Stimulated activated CD8-positive, alpha-beta memory T cell treated with anti-CD3 and anti-CD28 coated beads, Interleukin-4, amount 100 ng/mL, for 4 hours (primary cell): Measurements from ENCODE around the gene RNF14.

ENCODE experiments used
- DNase-seq, 2 donors: peaks; one replicate each; pipeline ENCODE4 v3.0.0-alpha.2; 2020; ENCODE audit warnings: low read depth in 2 of 2, low spot score in 1 of 2

Gene RNF14

GRCh38 chr5:141945511-141946051 lies 23.3 kb upstream of the RNF14 start:
- no peak for DNase-seq

GRCh38 chr5:141947316-141947715 lies 21.6 kb upstream of the RNF14 start:
- no peak for DNase-seq

- no peak for DNase-seq
Measured at GRCh38 chr5:141948812-141949211, 20.1 kb upstream of the RNF14 start.

GRCh38 chr5:141949511-141949910 lies 19.4 kb upstream of the RNF14 start:
- DNase-seq = no peak

- no peak for DNase-seq
Measured at GRCh38 chr5:141950207-141951005, 18.5 kb upstream of the RNF14 start.

GRCh38 chr5:141951332-141951781 lies 17.5 kb upstream of the RNF14 start:
- no peak for DNase-seq

GRCh38 chr5:141952020-141952419 lies 16.9 kb upstream of the RNF14 start:
- DNase-seq = no peak

- DNase-seq = no peak
Measured at GRCh38 chr5:141954194-141954593, 14.7 kb upstream of the RNF14 start.

GRCh38 chr5:141957367-141957996 lies 11.4 kb upstream of the RNF14 start:
- no peak for DNase-seq

GRCh38 chr5:141958113-141958512 lies 10.8 kb upstream of the RNF14 start, which contains the start of gene PCDH12:
Gene PCDH12 (minus strand): TSS chr5:141958202. CDS start chr5:141957851, 351 bp downstream.
- DNase-seq = no peak

- DNase-seq = no peak
Measured at GRCh38 chr5:141958546-141959172, 10.2 kb upstream of the RNF14 start.

GRCh38 chr5:141960018-141960417 lies 8.9 kb upstream of the RNF14 start:
- no peak for DNase-seq

- peak; percentile 70 to 90 for DNase-seq
Measured at GRCh38 chr5:141960449-141961323, 8.2 kb upstream of the RNF14 start.

- DNase-seq = no peak
Measured at GRCh38 chr5:141961466-141961865, 7.4 kb upstream of the RNF14 start.

GRCh38 chr5:141963701-141964100 lies 5.2 kb upstream of the RNF14 start:
- no peak for DNase-seq

- DNase-seq = no peak
Measured at GRCh38 chr5:141965071-141965470, 3.8 kb upstream of the RNF14 start.

GRCh38 chr5:141966275-141966962 lies 2.5 kb upstream of the RNF14 start:
- DNase-seq = no peak

GRCh38 chr5:141966963-141967333 lies 2.0 kb upstream of the RNF14 start:
- no peak for DNase-seq

GRCh38 chr5:141969783-141970771 lies 1.2 kb downstream of the RNF14 start:
- DNase-seq = no peak
